GM19452 (cell line): ENCODE measurements around the gene SSX4B.
"Not testable (repeated sequence)": the region's sequence is repeated elsewhere in the genome, so short reads cannot be mapped to it uniquely, and the experiment has no call there.

Experiments
- ATAC-seq: cut with Tn5 transposase; IDR thresholded peaks from one replicate; pipeline ENCODE4 v1.9.1; 2021; ENCODE audit not compliant: unreplicated experiment

The SSX4B gene, protein sequence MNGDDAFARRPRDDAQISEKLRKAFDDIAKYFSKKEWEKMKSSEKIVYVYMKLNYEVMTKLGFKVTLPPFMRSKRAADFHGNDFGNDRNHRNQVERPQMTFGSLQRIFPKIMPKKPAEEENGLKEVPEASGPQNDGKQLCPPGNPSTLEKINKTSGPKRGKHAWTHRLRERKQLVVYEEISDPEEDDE

DNA sequence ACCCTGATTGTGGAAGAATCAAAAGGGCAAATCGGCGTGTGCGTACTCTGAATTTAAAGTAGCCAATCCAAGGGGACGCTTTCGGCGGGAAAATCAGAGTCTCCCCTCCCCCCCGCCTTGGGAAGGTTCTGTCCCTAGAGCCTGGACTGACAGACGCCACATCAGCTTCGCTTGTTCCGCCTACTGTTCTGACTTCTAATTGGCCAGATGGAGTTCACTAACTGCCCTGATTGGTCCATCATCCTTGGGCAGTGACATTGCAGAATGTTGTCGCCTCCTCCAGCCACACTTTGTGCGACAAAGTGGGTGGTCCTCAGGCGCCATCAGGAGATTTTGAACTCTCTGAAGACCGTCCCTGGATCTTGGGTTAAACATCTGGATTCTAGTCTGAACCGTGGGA is at the start of gene SSX4B:
Gene SSX4B (minus strand): TSS at position 101 of the 400 bp plus-strand sequence. CDS start 588 bp downstream, outside the sequence.
- ATAC-seq: not testable (repeated sequence)

DNA sequence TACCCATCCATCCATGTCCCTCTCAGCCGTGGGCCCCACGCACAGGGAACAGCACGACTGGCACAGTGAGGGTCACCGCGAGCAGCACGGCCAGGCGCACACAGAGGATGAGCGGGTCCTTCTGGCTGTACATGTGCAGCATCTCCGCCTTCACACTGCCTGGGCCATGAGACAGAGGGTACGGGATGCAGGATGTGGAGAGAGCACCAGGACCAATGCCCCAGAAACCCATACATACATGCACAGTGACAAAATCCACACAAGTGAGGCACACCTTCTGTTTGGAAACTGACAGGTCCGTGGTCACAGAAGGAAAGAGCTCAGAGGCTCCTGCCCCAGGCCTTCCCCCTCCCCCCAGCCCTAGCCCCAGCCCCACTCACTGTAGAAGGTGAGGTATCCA is 48.8 kb upstream of the SSX4B start:
- no peak for ATAC-seq

DNA sequence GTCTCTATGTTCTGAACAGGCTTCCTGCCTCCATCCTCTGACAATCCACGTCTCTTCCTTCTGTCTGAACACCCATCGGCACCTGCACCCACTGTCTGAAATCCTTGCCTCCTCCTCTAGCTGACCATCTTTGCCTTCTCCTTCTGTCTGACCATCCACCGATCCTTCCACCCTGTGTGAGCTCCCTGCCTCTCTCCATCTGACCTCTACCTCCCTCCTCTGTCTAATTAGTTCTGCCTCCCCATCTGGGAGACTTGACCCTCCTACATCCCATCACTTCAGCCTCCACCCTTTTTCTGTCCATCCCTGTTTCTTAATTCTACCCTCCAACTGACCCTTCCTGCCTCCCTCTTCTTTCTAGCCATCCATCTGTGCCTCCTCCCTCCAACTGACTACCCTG is 48.3 kb upstream of the SSX4B start:
- ATAC-seq: no peak

DNA sequence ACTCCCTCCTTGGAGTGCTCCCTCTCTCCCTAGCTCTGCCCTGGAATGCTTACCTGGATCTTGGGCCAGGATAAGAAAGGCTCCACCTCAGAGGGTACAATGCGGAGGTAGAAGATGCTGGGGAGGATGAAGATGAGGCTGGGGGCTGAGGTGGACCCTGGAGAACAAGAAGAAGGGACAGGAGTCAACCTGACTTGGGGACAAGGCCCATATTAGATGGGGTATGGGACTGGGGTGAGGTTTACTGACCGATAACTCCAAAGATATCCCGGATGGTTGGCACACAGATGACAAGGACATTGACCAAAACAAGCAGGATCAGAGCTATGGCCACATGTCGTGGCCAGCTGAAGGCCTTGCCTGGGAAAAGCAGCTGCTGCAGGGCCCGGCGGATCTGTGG is 47.7 kb upstream of the SSX4B start:
- ATAC-seq: no peak

DNA sequence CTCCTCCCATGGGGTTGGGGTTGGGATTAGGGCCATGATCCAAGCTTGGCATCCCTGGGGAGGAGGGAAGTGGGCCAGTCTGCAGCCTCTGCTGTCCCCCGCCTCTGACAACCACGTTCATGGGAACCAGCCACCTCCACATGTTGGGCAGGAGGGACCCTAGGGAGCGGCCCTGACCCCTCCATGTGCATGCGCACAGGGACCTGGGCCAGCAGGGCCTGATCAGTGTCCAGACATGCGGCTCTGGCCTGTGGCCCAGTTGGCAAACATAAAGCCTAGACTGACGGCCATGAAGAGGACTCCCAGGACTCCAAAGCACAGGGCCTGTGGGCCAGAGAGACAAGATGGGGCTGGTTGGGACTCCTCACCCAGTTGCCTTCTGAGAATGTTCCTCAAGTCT is 47.0 kb upstream of the SSX4B start:
- no peak for ATAC-seq

DNA sequence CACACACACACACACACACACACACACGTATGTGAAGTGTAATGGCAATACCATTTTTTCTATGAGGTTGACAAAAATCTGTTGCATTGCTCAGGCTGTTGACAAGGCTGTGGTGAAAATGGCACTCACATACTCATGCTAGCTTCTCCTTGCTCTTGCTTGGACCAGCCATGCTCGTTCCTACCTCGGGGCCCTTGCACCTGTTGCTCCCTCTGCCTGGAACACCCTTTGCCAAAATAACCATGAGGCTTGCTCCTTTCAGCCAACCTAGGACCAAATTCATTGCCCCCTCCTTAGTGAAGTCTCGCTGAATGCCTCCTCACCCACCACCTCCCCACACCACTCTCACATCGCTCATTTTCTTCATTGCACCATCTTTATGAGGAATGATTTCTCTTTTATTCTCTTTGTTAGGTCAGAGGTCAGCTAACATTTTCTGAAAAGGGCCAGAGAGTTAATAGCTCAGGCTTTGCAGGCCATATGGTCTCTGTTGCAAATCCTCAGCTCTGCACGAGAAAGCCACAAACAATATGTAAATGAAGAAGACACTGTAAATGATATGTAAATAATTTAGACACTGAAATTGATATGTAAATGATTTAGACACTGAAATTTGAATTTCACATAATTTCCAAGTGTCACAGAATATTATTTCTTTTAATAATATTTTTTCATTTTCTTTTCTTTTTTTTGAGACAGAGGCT is 45.0 kb upstream of the SSX4B start:
- no peak for ATAC-seq

DNA sequence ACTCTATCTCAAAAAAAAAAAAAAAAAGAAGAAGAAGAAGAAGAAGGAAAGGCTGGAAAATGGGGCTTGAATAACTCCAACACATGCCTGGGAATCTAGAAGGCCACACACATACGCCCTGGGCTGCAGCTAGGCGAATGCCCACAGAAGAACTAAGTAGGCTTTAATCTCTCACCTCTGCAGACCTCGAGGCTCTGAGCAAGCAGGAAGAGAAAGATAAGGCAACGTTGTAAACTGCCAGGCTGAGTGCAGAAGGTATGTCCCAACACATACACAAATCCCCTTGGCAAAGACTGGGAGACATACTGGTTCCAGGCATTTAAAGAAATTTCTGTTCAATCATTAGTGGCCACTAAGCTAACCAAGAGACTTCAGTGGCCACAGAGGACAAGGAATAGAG is 39.9 kb upstream of the SSX4B start:
- no peak for ATAC-seq

DNA sequence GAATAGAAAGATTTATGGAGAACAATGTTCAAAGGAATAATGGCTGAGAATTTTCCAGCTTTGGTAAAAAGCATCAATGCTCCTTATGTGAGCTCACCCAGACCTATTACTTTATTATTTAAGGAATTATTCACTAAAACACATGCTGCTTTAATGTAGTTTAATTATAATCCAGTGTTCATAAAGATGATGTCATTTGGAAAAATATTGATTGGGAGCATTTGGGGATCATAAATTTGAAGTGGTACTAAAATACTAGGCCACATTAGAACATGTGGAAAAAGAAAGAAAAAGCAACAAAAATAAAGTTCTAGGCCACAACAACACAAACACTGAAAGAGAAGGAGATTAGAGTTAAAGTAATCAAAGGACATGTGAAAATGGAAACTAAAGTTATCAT is 38.3 kb upstream of the SSX4B start:
- no peak for ATAC-seq

DNA sequence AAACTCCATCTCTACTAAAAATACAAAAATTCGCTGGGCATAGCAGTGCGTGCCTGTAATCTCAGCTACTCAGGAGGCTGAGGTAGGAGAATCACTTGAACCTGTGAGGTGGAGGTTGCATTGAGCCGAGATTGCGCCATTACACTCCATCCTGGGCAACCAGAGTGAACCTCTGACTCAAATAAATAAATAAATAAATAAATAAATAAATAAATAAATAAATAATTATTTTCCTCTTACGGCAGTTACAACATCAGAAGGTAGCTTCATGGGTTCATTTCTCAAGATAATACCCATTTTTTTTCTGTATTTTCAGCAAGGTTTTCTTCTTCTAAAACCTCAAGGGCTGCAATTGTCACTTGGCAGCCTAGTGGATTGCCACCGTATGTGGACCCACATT is 35.4 kb upstream of the SSX4B start:
- not testable (repeated sequence) for ATAC-seq

DNA sequence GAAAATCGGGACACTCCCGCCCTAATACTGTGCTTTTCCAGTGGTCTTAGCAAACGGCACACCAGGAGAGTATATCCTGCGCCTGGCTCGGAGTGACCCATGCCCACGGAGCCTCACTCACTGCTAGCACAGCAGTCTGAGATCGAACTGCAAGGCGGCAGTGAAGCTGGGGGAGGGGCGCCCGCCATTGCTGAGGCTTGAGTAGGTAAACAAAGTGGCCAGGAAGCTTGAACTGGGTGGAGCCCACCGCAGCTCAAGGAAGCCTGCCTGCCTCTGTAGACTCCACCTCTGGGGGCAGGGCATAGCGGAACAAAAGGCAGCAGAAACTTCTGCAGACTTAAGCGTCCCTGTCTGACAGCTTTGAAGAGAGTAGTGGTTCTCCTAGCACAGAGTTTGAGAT is 22.0 kb upstream of the SSX4B start:
- not testable (repeated sequence) for ATAC-seq

DNA sequence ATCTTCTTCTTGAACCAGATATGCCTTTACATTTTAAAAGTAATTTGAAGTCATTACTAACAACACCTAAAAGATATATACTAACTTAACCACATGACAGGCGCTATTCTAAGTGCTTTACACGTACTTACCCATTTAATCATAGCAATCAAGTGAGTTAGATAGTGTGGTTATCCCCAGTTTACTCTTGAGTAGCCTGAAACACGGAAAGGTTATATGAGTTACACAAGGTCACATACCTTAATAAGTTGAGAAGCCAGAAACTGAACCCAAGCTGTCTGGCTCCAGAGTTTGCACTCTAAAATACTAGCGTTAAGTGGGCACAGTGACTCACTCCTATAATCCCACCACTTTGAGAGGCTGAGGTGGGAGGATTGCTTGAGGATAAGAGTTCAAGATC is 18.4 kb upstream of the SSX4B start:
- ATAC-seq: not testable (repeated sequence)

DNA sequence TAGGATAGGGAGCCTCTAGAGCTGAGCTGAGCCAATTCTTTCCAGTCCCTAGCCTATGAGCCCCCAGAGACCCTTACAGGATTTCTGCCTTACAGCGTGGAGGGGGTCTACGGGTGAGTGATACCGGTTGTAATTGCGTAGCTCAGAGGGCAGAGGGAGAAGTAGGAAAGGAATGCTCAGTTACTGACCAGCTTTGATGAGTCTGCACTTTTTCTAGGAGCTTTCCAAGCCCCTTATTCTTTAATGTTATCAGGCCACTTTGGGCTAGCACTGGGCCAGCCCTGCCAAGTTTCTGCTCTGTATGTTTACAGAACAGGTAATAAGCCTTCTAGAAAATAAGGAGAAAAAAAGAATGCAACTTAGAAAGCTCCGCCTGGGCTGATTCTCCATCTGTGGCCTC is 17.8 kb upstream of the SSX4B start:
- not testable (repeated sequence) for ATAC-seq

DNA sequence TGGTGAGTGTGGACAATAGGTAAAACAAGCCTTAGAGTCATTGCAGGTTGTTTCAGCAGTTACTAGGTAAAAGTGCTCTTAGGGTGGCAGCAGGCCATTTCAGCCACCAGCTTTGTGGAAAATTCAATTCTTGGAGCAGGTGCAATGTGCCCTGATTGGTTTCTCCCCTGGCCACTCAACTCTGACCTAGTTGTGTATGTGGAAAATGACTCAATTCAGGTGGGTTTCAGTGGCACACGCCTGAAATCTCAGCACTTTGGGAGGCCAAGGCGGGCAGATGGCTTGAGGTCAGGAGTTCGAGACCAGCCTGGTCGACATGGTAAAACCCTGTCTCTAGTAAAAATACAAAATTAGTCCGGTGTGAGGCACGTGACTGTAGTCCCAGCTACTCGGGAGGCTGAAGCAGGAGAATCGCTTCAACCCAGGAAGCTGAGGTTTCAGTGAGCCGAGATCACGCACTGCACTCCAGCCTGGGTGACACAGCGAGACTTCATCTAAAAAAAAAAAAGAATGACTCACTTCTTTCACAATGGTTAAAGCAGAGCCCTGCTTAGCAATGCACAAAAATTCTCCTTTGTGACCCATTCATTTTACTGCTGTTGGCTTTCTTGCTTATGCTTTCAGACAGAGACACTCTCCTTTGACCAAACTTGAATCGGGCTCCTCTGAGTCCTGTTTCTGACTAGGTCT is 15.4 kb upstream of the SSX4B start:
- not testable (repeated sequence) for ATAC-seq

DNA sequence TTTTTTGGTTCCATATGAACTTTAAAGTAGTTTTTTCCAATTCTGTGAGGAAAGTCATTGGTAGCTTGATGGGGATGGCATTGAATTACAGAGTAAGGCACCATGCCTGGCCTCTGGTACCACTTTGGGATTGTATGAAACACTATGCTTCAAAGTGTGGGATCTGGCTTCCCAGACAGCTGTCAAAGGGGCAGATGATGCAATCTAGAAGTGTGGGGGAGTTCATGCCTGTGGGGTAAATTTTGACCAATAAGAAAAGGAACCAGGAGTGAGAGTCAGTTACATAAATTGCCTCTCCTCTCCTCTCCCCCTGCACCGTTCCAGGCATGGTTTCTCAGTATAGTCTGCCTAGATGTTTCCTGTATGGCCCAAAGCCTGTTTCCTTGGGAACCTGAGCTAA is 13.9 kb downstream of the SSX4B start:
- ATAC-seq: not testable (repeated sequence)

DNA sequence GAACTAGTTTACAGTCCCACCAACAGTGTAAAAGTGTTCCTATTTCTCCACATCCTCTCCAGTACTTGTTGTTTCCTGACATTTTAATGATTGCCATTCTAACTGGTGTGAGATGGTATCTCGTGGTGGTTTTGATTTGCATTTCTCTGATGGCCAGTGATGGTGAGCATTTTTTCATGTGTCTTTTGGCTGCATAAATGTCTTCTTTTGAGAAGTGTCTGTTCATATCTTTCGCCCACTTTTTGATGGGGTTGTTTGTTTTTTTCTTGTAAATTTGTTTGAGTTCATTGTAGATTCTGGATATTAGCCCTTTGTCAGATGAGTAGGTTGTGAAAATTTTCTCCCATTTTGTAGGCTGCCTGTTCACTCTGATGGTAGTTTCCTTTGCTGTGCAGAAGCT is 14.8 kb downstream of the SSX4B start:
- not testable (repeated sequence) for ATAC-seq

DNA sequence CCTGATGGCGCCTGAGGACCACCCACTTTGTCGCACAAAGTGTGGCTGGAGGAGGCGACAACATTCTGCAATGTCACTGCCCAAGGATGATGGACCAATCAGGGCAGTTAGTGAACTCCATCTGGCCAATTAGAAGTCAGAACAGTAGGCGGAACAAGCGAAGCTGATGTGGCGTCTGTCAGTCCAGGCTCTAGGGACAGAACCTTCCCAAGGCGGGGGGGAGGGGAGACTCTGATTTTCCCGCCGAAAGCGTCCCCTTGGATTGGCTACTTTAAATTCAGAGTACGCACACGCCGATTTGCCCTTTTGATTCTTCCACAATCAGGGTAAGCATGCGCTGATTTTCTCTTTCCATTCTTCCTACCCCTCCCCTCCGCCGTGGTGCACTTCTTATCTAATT is 28.5 kb downstream of the SSX4B start, which contains the start of gene SSX4:
Gene SSX4 (plus strand): TSS at position 301 of the 400 bp plus-strand sequence. CDS start 515 bp downstream, outside the sequence.
- ATAC-seq: not testable (repeated sequence)

DNA sequence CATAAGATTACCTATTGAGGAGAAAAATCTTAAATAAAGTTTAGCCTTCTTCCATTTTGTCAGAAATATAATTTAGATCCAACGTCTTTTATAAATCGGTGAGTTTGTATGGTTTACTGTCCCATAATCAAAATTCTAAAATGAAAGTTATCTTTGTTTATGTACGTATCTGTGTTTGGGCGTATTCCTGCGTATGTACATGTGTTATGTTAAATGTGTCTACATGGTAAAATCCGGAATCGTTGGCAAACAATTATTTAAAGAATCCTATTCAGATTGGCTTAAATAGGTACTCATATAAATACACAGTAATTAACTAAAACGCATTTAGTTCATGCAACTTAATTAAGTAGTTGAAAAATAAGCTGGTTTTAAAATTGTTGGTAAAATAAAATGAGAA is 41.4 kb downstream of the SSX4B start:
- ATAC-seq: not testable (repeated sequence)

DNA sequence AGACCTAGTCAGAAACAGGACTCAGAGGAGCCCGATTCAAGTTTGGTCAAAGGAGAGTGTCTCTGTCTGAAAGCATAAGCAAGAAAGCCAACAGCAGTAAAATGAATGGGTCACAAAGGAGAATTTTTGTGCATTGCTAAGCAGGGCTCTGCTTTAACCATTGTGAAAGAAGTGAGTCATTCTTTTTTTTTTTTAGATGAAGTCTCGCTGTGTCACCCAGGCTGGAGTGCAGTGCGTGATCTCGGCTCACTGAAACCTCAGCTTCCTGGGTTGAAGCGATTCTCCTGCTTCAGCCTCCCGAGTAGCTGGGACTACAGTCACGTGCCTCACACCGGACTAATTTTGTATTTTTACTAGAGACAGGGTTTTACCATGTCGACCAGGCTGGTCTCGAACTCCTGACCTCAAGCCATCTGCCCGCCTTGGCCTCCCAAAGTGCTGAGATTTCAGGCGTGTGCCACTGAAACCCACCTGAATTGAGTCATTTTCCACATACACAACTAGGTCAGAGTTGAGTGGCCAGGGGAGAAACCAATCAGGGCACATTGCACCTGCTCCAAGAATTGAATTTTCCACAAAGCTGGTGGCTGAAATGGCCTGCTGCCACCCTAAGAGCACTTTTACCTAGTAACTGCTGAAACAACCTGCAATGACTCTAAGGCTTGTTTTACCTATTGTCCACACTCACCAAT is 43.9 kb downstream of the SSX4B start:
- ATAC-seq: not testable (repeated sequence)

DNA sequence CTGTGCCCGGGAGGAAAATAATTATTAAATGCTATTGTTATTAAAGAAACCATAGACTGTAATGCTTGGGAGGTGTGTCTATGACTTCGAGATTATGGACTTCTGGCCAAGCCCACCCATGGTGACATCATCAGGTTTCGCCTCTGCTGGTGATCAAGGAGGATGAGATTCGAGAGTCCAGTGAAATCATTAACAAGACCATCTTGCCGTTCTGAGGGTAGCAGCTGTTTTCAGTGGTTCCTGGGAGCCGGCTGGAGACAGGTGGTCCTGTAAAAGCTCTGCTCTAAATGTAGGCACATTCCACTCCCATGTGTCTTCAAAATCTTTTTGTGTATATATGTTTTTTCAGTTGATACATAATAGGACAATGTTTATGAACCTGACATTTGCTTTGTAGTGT is 52.5 kb downstream of the SSX4B start:
- not testable (repeated sequence) for ATAC-seq

DNA sequence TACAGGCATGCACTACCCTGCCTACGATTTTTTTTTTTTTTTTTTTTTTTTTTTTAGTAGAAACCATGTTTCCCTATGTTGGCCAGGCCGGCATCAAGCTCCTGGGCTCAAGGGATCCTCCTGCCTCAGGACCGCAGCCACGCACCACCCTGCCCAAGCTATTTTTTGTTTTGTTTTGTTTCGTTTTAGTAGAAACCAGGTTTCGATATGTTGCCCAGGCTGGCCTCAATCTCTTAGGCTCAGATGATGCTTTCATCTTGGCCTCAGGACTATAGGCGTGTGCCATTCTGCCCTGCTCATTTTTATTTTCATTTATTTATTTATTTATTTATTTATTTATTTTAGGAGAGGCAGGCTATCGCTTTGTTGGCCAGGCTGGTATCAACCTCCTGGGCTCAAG is 54.1 kb downstream of the SSX4B start:
- ATAC-seq: no peak

DNA sequence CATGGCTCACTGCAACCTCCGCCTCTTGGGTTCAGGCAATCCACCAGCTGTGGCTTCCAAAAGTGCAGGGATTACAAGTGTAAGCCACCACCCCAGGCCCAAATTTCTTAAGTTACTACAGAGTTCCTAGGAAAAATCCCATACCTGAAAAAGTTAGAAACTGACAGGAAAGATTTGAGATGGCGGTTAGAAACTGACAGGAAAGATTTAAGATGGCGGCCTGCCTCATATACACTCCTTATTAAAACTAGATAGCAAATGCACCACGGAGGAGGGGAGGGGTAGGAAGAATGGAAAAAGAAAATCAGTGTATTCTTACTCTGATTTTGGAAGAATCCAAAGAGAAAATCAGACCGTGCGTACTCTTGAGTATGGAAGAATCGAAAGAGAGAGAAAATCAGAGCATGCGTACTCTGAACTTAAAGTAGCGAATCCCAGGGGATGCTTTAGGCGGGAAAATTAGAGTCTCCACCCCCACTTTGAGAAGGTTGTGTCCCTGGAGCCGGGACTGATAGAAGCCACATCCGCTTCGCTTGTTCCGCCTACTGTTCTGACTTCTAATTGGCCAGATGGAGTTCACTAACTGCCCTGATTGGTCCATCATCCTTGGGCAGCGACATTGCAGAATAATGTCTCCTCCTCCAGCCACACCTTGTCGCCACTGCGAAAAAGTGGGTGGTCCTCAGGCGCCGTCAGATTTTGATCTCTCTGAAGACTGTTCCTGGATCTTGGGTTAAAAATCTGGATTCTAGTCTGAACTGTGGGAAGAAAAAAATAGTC is 55.3 kb downstream of the SSX4B start, which contains the start of gene SSX3:
Gene SSX3 (minus strand): TSS at position 389 of the 780 bp plus-strand sequence. CDS start 1,454 bp downstream, outside the sequence.
- not testable (repeated sequence) for ATAC-seq
